H1 (cell line): Measurements from ENCODE around the gene CEP83. TPM values are rescaled to one million over a fixed set of nuclear protein-coding genes. Genes with fewer than 3 reads are reported as not detected.

Experiments
- CTCF ChIA-PET: fragments of 300-600 bp; sonication (Branson Sonifier 250); formaldehyde crosslinking; loops from one replicate; lab custom pipeline; 2021; ENCODE audit not compliant: partially characterized antibody; lab: Charles Lee
- POLR2A ChIA-PET: fragments of 300-600 bp; sonication (Branson Sonifier 250); formaldehyde crosslinking; loops from one replicate; lab custom pipeline; 2021; ENCODE audit warnings: inconsistent platforms; ENCODE audit not compliant: partially characterized antibody; lab: Charles Lee
- DNase-seq, 2 experiments: peaks; one replicate each; pipeline versions ENCODE4 v3.0.0 to v3.0.0-alpha.2; 2010 to 2022; ENCODE audit warnings: low spot score in 2 of 2, low read depth in 1 of 2, mixed read lengths in 1 of 2
- FAIRE-seq: peaks from 2 replicates; lab custom pipeline; 2011; peaks lifted over from hg19 to GRCh38; lab: Jason Lieb, UNC
- H2AFZ ChIP-seq: 2 replicates; pipeline ENCODE4 v1.8.1; 2012; ENCODE audit warnings: low read length, inconsistent platforms
- H2AK5ac ChIP-seq: 2 replicates; pipeline ENCODE4 v1.6.1; 2013; ENCODE audit warnings: low read depth, low read length
- H2BK120ac ChIP-seq: replicated peaks from 2 replicates; pipeline ENCODE3; 2013; ENCODE audit warnings: low read depth, low read length, inconsistent platforms
- H2BK12ac ChIP-seq: 2 replicates; pipeline ENCODE4 v1.6.1; 2013; ENCODE audit warnings: low read depth, low read length
- H2BK15ac ChIP-seq: 2 replicates; pipeline ENCODE4 v1.6.1; 2013; ENCODE audit warnings: low read length
- H2BK20ac ChIP-seq: 2 replicates; pipeline ENCODE4 v1.6.1; 2013; ENCODE audit warnings: low read length
- H2BK5ac ChIP-seq: 2 replicates; pipeline ENCODE4 v1.6.1; 2013; ENCODE audit warnings: low read depth, low read length
- H3K14ac ChIP-seq: 2 replicates; pipeline ENCODE4 v1.6.1; 2013; ENCODE audit warnings: inconsistent platforms; ENCODE audit not compliant: insufficient read length
- H3K18ac ChIP-seq: 2 replicates; pipeline ENCODE4 v1.6.1; 2013; ENCODE audit warnings: low read length; ENCODE audit errors: extremely low read depth
- H3K23ac ChIP-seq: 2 replicates; pipeline ENCODE4 v1.6.1; 2013; ENCODE audit warnings: inconsistent platforms; ENCODE audit not compliant: insufficient read length
- H3K23me2 ChIP-seq: 2 replicates; pipeline ENCODE4 v1.6.1; 2013; ENCODE audit warnings: low read depth, low read length
- H3K27ac ChIP-seq: 2 replicates; pipeline ENCODE4 v1.6.1; 2011; ENCODE audit warnings: low read depth, low read length, inconsistent platforms
- H3K27me3 ChIP-seq, 4 experiments: replicated peaks in 1 of 4; 1 replicate in 1 of 4; 2 replicates in 3 of 4; pipeline versions ENCODE4 v1.6.1 to v1.8.1; 2011 to 2013; ENCODE audit warnings: low read length in 3 of 4, mild to moderate bottlenecking in 3 of 4, inconsistent platforms in 2 of 4, mixed read lengths in 2 of 4, moderate library complexity in 1 of 4; ENCODE audit not compliant: control insufficient read depth in 3 of 4, insufficient read depth in 3 of 4; ENCODE audit errors: extremely low read depth in 1 of 4
- H3K36me3 ChIP-seq, 4 experiments: 2 replicates each; pipeline versions ENCODE4 v1.6.1 to v1.8.1; 2011 to 2013; ENCODE audit warnings: mild to moderate bottlenecking in 4 of 4, low read length in 3 of 4, moderate library complexity in 2 of 4, control low read depth in 1 of 4, inconsistent platforms in 1 of 4; ENCODE audit not compliant: insufficient read depth in 4 of 4, control insufficient read depth in 2 of 4
- H3K4ac ChIP-seq: replicated peaks from 2 replicates; pipeline ENCODE3; 2013; ENCODE audit warnings: low read length, low read depth, mixed read lengths, inconsistent platforms; ENCODE audit not compliant: insufficient read length
- H3K4me1 ChIP-seq, 4 experiments: replicated peaks in 1 of 4; 1 replicate in 1 of 4; 2 replicates in 3 of 4; pipeline versions ENCODE4 v1.6.1 to v1.8.1; 2011 to 2013; ENCODE audit warnings: low read length in 3 of 4, inconsistent platforms in 2 of 4, mixed read lengths in 1 of 4; ENCODE audit not compliant: insufficient read depth in 4 of 4, control insufficient read depth in 3 of 4
- H3K4me2 ChIP-seq, 2 experiments: 2 replicates each; pipeline versions ENCODE4 v1.6.1 to v1.8.1; 2011 to 2013; ENCODE audit warnings: low read depth in 2 of 2, low read length in 2 of 2, control low read depth in 1 of 2, inconsistent platforms in 1 of 2, mild to moderate bottlenecking in 1 of 2; ENCODE audit not compliant: insufficient read depth in 1 of 2
- H3K4me3 ChIP-seq, 4 experiments: fragments of 200-600, 300-600 bp in 1 of 4; sonication (generic), shearing (Covaris generic), sonication (Bioruptor Twin) in 1 of 4; 2 replicates each; pipeline versions ENCODE4 v1.5.1 to v1.8.1; 2011 to 2016; ENCODE audit warnings: low read length in 4 of 4, low read depth in 3 of 4, control low read depth in 2 of 4, inconsistent platforms in 2 of 4, mild to moderate bottlenecking in 2 of 4, mixed read lengths in 1 of 4, moderate library complexity in 1 of 4; ENCODE audit not compliant: insufficient read depth in 2 of 4; ENCODE audit errors: extremely low read depth in 1 of 4
- H3K56ac ChIP-seq: replicated peaks from 2 replicates; pipeline ENCODE3; 2013; ENCODE audit warnings: low read depth, mild to moderate bottlenecking, mixed read lengths, low read length, inconsistent platforms; ENCODE audit not compliant: insufficient read length
- H3K79me1 ChIP-seq: 2 replicates; pipeline ENCODE4 v1.6.1; 2013; ENCODE audit warnings: low read depth, low read length, control low read depth
- H3K79me2 ChIP-seq, 2 experiments: 2 replicates each; pipeline versions ENCODE4 v1.6.1 to v1.8.1; 2012 to 2013; ENCODE audit warnings: low read length in 2 of 2, mild to moderate bottlenecking in 2 of 2, inconsistent platforms in 1 of 2; ENCODE audit not compliant: insufficient read depth in 2 of 2, control insufficient read depth in 1 of 2
- H3K9ac ChIP-seq, 4 experiments: replicated peaks in 1 of 4; 1 replicate in 1 of 4; 2 replicates in 3 of 4; pipeline versions ENCODE4 v1.6.1 to v1.8.1; 2011 to 2013; ENCODE audit warnings: low read depth in 3 of 4, low read length in 3 of 4, control low read depth in 2 of 4, mild to moderate bottlenecking in 2 of 4, moderate library complexity in 2 of 4, inconsistent platforms in 1 of 4; ENCODE audit errors: extremely low read depth in 1 of 4
- H3K9me3 ChIP-seq, 2 experiments: 2 replicates each; pipeline versions ENCODE4 v1.6.1 to v1.8.1; 2012 to 2013; ENCODE audit warnings: mild to moderate bottlenecking in 2 of 2, moderate library complexity in 2 of 2, control low read depth in 1 of 2, inconsistent platforms in 1 of 2, low read depth in 1 of 2, low read length in 1 of 2, mixed read lengths in 1 of 2; ENCODE audit not compliant: insufficient read depth in 2 of 2
- H4K20me1 ChIP-seq, 2 experiments: replicated peaks in 1 of 2; 2 replicates each; pipeline versions ENCODE3 to v1.8.1; 2011 to 2013; ENCODE audit warnings: inconsistent platforms in 2 of 2, low read length in 2 of 2, mild to moderate bottlenecking in 1 of 2; ENCODE audit not compliant: insufficient read depth in 2 of 2, control insufficient read depth in 1 of 2
- H4K5ac ChIP-seq: 2 replicates; pipeline ENCODE4 v1.6.1; 2013; ENCODE audit warnings: low read length, low read depth, mixed read lengths, inconsistent platforms; ENCODE audit not compliant: insufficient read length
- H4K8ac ChIP-seq: 2 replicates; pipeline ENCODE4 v1.8.0; 2013; ENCODE audit warnings: mild to moderate bottlenecking, moderate library complexity, low read length, inconsistent platforms; ENCODE audit not compliant: insufficient read depth; ENCODE audit errors: extremely low read depth
- H4K91ac ChIP-seq: replicated peaks from 2 replicates; pipeline ENCODE3; 2013; ENCODE audit warnings: low read length, mixed read lengths, inconsistent platforms; ENCODE audit not compliant: insufficient read length
- GABPA ChIP-seq: IDR thresholded peaks from 2 replicates; pipeline ENCODE4 v1.6.1; 2011; ENCODE audit warnings: mild to moderate bottlenecking, low read length, moderate library complexity, borderline replicate concordance; ENCODE audit not compliant: insufficient read depth
- JUN ChIP-seq: IDR thresholded peaks from 2 replicates; pipeline ENCODE4 v1.6.1; 2011; ENCODE audit warnings: low read depth, mild to moderate bottlenecking, improper control_type of control experiment, low read length
- PHF8 ChIP-seq: fragments of 200-600 bp; sonication (generic); conservative IDR thresholded peaks from 2 replicates; pipeline ENCODE4 v1.7.1; 2012; ENCODE audit warnings: low read depth, mild to moderate bottlenecking, inconsistent platforms, low read length, moderate library complexity
- SP1 ChIP-seq: IDR thresholded peaks from 2 replicates; pipeline ENCODE4 v1.6.1; 2011; ENCODE audit warnings: low read depth, low read length
- WGBS, 2 experiments: shearing (Covaris generic) in 1 of 2; methylation state at CpG; one replicate each; pipeline versions ENCODE4 v1.1.6 to v1.1.7; 2013 to 2015; ENCODE audit warnings: low lambda C conversion rate in 2 of 2, mixed read lengths in 2 of 2, inconsistent platforms in 1 of 2, low coverage in 1 of 2, missing lambda C conversion rate in 1 of 2; ENCODE audit not compliant: insufficient replicate concordance in 2 of 2, insufficient coverage in 1 of 2, insufficient read length in 1 of 2; ENCODE audit errors: extremely low coverage in 1 of 2, missing lambda C conversion rate in 1 of 2; 5-methylcytosine and 5-hydroxymethylcytosine counted together
- polyA plus RNA-seq, 7 experiments: library from polyadenylated mRNA; depleted of rRNA in 3 of 7; stranded (reverse) in 5 of 7; unstranded in 2 of 7; fragments of >200 nt in 5 of 7; fragments of 200-250 nt in 2 of 7; gene quantifications; 1 replicate in 5 of 7; 2 replicates in 1 of 7; 4 replicates in 1 of 7; pipeline versions ENCODE4 v1.2.1 to v1.2.3, GENCODE V29; 2011 to 2013; ENCODE audit warnings: missing spikeins in 2 of 7, mixed read lengths in 2 of 7
- total RNA-seq: library from RNA; stranded (reverse); fragmentation: NEBNext Ultra II Directional; extraction: Animal tissue kit (Norgen Biotek cat#: 25700); gene quantifications from 2 replicates; pipeline ENCODE4 v1.2.1, GENCODE V29; 2021

Gene CEP83
- total and polyA plus RNA-seq, 2 of the 8 experiments (the other 6 are each of a cell fraction or from before 2014, with no cell fraction given), result 6.0 to 25.8 TPM

DNA sequence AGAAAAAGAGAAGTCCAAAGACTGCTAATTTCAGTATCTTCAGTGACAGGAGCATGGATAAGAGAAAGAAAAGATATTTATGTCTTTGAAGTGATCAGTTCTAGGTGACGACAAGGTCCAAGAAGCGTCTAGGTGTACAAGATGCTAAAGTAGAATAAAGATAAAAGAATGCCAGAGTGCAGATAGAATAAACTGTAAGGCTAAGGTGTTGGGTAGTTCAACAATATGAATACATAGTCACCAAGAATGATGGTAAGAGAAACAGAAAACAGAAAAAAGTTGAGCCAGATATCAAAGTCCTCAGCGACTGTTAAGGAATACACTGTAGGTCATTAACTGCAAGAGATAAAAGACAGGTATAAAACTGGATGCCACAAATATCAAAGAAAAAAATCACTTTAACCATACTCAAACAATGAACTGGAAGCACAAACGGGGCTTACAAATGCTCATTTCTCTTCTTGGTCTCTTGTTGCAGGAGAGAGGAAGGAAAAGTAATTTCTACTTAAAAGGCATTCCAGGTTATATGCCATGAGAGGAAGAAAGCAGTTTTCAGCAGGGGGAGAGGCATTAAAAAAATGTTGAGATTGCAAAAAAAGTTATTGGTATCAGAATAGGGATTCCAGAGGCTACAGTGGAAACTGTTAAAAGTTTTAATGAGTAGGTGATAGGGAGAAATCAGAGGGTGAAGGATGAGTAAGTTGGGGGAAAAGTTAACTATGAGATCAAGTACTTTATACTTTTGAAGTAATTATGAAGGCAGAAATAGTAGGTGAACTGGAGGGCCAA, 121.5 kb downstream of the CEP83 start:
- no peaks in the 10 kb centered on the region for H3K79me2 ChIP-seq
- no peak overlapping the region for H3K23ac ChIP-seq
- no peak for FAIRE-seq
- TF ChIP-seq SP1 (no peak), PHF8 (no peak), GABPA (no peak), JUN (no peak)

More for the DNA sequence above, 121.5 kb downstream of the CEP83 start:
- POLR2A ChIA-PET, result no interaction called here
- Histone ChIP-seq H3K27ac (no peak overlapping the region), H3K9me3 (no peaks in the 10 kb centered on the region), H3K56ac (no peak overlapping the region), H3K4me1 (no peaks in the 10 kb centered on the region; a peak in 2 of 7 replicates), H2AFZ (no peak overlapping the region), H3K79me1 (no peaks in the 10 kb centered on the region), H2BK120ac (no peak overlapping the region), H2BK5ac (no peak overlapping the region), H3K23me2 (no peaks in the 10 kb centered on the region), H4K5ac (no peak overlapping the region), H4K91ac (no peak overlapping the region), H3K4ac (no peak overlapping the region), H2AK5ac (no peak overlapping the region), H2BK15ac (no peak overlapping the region), H3K4me2 (no peak overlapping the region), H3K14ac (no peak overlapping the region), H2BK12ac (no peak overlapping the region), H3K9ac (no peak overlapping the region), H3K36me3 (no peaks in the 10 kb centered on the region; a peak in 1 of 8 replicates), H4K20me1 (no peaks in the 10 kb centered on the region), H4K8ac (no peak overlapping the region), H3K18ac (no peak overlapping the region), H2BK20ac (no peak overlapping the region), H3K27me3 (no peaks in the 10 kb centered on the region), H3K4me3 (no peak overlapping the region)
- 91% methylated on average over 4 of the region's 4 CpGs; no CpG with 5 or more reads in 1 of the 2 experiments for WGBS, 2 experiments
- no peak for DNase-seq
- CTCF ChIA-PET, result interaction anchor here (0.7 to 1.4 kb wide), 2 partner anchors 10 to 48 kb away, joined by 3 read pairs; no protein-coding TSS in a partner anchor
